ENCODE measurements around the gene ZMYND12.

Gene ZMYND12

DNA sequence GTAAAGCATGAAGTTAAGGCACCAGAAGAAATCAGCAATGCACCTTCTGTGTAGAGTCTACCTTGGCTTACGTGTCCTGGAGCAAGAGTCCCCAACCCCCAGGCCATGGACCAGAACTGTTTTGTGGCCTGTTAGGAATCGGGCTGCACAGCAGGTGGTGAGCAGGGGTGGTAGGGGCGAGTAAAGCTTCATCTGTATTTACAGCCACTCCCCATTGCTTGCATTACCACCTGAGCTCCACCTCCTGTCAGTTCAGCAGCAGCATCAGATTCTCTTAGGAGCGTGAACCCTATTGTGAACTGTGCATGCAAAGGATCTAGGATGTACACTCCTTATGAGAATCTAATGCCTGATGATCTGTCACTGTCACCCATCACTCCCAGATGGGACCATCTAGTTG, 21.5 kb downstream of the ZMYND12 start:
- DNase-seq = no peak

DNA sequence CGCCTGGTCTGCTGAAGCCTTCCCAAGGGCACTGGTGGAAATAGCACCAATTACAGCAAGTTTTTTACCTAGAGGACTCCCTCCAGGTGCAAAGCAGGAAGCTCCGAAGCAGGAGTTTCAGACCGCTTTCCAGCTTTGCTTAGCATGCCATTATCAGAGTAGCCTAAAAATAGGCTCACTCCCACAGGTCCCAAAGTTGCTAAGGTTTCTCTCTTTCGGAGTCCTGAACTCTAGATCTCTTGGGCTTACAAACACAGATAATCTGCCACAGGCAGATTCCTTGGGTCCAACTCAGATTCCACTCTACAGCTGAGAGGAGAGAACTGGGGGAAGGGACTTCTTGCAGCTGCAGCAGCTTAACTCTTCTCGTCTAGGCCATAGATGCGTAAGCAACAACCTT, 22.5 kb downstream of the ZMYND12 start:
- DNase-seq = no peak

DNA sequence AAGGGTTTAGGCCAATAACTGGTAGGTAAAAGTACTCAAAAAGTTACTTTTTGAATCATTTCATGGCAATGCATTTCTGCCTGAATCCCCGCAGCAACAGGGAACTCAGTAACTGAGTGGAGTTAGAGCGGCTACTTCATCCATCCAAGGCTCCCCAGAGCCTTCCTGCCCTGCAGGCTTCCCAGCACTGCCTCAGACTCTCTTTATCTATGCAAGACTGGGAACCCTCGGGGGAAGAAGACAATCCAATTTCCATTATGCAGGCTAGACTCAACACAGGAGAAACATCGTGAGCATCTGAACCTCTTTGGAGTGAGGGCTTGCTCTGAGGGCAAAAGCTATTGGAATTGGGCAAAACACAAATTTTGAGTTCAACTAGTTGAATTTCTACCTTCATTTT, 23.1 kb downstream of the ZMYND12 start:
- DNase-seq = no peak

DNA sequence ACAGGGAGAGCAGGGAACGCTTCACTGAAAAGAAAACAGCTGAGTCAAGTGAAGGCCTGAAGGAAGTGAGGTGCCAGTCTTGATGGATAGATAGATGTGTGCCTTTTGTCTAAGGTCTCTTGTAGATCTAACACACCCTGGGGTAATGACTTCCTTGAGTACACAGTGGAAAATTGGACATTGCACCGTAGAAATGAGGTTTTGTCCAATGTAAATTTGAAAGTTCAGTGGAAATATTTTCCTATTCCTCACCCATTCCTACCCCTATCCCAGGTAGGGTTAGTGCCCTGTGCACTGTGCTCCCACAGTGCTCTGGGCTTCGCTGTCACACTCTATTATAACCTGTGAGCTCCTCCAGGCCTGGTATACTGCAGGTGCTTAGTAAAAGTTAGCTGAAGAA, 24.3 kb downstream of the ZMYND12 start:
- no peak for DNase-seq

DNA sequence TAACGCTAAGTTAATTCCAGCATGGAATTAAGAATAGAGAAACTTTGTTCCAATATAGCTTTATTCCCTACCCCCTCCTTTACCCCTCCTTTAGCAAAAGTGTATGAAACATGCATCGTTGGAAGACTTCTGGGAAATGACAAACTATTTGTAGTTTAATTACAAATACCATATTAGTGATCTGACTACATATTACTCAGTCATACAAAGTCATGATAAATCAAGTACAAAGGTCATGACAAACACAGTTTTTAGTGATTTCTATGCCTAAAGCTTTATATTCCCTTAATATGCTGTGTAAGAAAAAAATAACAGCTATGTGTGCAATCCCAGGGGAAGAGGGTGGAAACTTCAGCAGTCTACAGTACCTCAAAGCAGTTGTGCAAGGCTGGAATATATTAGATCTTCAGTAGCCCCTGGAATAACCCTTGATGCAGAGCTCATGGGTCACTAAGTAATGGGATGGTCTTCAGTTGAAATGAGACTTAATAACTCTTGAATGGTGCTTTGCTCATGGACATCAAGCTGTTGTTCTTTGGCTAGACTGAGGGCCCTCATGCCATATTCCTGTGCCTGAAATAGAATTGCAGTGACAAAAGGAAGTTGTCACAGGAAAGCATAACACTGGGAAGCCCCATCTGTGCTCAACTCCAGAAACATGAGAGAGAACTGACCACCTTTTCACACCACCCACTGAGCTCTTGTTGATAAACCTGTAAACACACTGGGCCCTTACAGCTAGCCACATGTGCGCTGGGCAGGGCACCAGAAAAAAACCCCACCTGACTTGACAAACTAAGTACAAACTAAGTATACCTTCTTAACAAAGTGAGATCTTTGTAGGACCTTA, 25.3 kb downstream of the ZMYND12 start:
- DNase-seq = no peak

DNA sequence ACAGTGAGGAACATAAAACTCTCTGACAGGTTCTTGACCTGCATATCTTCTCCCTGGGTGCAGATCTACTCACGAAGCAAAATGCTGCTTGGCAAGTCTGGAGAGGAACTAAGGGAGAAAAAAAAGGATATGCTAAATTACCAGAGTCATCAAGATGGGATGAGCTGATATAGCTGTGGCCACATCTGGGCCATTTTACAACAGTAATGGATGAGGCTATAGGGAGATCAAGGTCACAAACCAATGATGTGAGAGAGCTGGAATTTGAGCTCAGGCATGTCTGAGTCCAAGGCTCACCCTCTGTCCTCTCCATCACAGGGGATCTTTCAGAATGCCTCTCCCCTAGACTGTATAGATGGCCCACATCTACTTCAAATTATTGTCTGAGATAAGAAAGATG, 26.2 kb downstream of the ZMYND12 start:
- no peak for DNase-seq

DNA sequence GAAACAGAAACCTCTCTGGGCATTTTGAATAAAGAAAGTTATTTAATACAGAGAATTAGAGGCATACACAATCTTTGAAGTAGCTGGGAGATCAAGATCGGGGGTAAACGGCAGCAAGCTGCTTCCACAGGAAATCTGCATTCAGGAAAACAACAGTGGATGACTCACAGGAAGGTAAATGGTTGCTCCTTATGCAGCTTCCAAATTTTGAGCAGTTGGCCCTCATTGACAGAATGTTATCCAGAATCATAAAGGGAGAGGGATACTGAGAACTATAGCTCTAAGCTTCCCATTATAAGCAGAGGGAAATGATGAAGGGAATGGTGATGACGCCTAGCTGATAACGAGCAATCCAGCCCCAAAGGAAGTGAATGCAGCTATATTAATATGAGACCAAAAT, 28.6 kb downstream of the ZMYND12 start:
- no peak for DNase-seq

DNA sequence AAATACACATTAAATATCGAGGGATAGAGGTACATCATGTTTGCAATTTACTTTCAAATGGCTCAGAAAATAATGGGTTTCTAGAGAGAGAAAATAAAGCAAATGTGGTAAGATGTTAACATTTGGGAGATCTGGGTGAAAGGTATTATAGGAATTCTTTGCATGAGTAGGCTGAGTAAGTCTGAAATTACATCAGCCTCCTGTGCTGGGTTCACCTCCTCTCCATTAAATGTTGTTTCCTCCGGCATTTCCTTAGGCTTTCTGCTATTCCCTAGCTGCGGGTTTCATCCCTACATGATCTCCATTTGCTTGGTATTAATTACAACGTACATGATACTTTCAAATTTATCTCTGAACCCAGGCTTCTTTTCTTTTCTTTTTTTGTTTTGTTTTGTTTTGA, 31.6 kb downstream of the ZMYND12 start:
- DNase-seq = no peak

DNA sequence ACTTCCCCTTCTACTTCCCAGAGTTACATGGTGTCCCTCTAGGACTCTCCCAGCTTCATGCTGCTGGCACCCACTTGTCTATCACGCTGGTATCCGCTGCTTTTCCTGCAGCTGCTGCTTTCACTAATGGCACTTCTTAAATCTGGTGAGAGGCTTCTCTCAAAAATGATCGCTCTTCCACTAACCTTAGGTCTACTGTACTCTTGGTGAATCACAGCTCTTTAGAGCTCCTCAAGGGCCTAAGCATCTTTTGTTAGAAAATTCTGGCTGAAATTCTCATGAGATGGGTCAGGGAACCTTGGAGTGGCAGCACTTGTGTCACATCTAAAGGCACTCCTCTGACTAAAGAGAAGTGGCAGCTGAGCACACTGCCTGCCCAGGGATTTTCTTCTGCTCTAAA, 32.1 kb downstream of the ZMYND12 start:
- DNase-seq = no peak

DNA sequence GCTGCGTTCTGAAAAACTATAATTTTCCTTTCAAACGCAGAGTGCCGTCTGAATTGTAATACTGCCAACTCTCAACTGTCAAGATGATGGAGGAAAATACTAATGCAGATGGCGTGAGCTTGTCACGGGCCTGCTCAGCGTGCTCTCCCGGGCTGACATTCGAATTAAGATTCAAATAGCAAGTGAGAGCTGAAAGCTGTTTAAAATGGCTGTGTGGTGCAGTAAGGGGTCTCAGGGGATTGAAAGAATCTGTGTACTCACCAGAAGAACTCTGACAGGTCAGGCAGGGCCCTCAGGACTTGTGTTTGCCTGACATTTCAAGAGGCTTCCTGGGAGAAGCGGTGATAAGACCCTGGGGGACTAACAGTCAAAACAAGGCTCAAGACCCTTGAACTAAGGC, 33.1 kb downstream of the ZMYND12 start:
- DNase-seq = no peak

DNA sequence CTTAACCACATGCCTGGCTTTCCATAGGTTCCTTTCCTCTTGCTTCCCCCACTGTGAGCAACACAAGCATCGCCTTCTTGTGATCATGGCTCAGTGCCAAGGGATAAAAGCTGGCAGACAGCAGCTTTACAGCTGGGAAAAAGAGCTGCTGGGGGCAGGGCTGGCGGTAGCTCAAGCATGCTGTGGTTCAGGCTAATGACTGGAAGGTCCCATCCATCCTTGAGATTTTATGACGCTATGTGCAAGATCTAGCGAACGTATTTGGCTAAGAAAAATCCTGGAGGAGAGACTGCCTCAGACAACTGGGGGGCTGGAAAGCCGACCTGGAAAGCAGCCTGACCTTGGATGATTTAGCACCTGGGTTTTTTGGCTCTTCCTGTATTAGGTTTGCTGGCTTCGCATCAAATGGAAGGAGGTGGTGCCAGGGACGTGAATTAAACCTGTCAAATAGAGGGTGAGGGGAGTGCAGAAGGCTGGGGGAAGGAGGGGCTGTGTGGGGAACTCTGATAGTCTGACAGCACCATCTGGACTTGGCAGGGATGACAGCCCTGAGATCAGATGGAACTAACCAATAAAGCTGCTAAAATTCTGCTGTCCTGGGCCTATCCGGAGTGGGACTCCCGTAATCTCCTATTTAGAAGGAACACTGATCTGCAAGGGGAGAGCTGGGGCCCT, 34.8 kb downstream of the ZMYND12 start:
- DNase-seq = no peak

DNA sequence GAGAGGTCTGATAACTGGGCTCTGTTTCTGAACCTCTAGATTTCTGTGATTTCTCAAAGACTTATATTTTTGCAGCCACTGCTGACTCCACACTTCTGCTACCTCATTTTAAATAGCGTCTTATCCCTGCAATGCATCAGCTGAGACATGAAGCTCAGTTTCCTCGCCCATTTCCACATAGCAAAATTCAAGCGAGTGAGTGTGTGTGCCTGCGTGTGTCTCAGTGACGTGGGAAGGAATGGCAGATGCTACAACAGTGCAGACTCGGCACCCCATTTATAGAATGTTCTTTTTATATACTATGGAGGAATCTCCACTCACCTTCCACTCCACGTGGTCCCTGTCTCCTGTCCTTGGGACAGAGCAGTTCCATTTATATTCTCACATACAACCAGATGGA, 35.7 kb downstream of the ZMYND12 start:
- DNase-seq = no peak

DNA sequence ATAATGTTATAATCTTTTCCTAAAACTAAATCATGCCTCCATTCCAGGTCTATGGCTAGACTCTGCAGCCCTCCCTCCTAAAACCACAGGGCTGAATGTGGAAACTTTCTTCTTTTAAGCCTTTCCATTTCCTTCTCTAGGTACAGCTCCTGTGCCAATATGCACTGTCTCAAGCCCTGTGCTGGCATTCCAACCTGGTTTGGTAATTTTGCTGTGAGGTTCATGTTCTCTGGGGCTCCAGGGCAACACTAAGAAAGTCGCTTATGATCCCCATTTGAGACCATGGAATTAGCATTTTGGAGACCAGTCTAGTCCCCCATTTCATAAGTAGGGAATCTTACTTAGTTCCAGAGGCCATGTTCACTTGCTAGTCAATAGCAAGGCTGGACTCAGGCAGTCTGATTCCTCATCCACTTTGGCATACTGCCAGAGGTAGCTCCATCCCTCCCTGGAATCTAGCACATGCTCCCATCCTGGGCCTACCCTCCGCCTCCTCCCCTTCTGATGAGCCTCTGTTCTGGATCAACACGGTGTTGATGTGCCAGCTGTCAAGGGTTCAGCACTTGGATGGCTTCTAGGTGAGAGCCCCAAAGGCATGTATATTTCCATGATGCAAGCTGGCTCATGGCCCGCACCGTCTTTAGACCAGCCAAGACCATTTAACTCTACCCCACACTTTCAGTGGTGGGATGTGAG, 36.5 kb downstream of the ZMYND12 start:
- DNase-seq = no peak

DNA sequence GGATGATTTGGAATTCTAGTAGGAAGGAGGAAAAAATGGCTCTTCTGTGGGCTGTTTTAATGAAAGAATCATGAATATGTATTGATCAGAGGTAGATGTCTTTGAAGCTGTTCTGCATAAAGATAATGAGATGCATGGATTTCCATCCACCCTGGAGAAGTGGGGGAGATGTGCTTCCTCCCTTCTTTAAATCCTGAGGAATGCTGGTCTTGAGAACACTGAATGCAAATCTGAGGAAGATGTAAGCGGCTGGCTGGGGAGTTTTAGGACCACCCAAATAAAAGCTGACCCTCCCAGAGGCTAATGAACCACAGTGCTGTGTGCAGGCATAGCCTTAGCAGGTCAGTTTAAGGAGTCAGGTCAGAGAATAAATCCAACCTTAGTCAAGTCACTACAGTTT, 37.3 kb downstream of the ZMYND12 start:
- DNase-seq = no peak

DNA sequence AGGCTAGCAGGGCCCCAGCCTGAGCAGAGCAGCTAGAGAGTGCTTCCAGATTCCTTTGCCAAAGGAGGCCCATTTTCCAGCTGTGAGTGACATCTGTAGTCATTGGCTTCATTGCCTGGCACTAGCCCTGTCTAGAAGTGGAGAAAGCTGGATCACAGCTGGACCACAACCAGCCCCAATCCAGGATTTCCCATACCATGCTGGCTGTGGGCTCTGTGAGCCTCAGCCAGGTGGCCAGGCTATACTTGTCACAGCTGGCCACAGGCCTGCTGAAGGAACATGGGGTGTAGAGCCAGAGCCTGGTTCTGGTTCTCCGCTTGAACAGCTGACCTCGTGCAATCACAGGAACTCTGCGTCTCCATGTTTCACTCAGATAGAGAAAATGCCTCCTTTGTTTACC, 38.7 kb downstream of the ZMYND12 start:
- DNase-seq = no peak

DNA sequence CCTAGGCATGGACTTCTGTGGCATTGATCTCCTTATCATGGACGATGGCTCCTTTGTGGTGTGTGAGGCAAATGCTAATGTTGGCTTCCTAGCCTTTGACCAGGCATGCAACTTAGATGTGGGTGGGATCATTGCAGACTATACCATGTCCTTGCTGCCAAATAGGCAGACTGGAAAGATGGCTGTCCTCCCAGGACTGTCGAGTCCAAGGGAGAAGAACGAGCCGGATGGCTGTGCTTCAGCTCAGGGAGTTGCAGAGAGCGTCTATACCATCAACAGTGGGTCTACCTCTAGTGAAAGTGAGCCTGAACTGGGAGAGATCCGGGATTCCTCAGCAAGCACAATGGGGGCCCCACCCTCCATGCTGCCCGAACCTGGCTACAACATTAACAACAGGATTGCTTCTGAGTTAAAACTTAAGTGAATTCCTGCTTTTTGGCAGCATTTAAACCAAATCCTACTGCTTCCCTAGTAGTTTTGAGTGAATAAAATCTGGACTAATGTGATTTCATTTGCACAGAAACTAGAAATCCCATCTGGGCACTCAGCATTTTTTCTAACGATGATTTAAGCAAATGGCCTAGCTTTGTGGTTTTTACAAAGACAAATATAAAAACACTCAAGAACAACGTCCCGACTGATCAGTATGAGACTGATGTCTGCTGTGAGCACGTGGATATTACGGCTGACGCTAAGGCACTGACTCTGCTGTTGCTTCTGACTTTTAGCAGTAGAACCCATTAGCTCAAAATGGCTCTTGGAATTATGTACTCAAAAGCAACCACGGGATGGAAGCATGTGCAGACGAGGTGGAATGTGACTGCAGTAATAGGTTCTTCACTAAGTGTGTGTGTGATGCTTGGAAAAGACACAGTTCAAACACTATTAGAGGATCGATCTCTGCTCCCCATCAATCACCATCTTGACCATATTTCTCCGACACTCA, 41.0 kb downstream of the ZMYND12 start:
- no peak for DNase-seq

DNA sequence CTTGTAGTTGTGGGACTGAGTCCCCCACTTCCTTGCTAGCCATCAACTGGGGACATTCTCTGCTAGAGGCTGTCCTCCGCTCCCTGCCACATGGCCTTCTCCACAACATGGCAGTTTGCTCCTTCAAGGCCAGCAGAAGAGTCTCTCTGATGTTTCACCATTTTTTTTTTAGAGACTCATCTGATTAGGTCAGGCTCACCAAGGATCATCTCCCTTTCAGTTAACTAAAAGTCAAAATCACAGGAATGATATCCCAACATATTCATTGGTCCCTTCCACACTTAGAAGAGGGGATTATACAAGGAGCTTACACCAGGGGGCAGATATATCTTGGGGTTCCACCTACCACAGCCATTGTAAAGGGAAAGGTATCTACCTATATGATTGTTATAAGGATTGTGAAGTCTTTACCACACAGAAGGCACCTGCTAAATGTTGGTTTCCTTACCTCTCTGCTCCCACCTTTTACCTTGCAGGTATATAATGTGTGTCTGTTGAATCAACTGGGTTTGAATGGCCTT, 51.9 kb downstream of the ZMYND12 start:
- no peak for DNase-seq

DNA sequence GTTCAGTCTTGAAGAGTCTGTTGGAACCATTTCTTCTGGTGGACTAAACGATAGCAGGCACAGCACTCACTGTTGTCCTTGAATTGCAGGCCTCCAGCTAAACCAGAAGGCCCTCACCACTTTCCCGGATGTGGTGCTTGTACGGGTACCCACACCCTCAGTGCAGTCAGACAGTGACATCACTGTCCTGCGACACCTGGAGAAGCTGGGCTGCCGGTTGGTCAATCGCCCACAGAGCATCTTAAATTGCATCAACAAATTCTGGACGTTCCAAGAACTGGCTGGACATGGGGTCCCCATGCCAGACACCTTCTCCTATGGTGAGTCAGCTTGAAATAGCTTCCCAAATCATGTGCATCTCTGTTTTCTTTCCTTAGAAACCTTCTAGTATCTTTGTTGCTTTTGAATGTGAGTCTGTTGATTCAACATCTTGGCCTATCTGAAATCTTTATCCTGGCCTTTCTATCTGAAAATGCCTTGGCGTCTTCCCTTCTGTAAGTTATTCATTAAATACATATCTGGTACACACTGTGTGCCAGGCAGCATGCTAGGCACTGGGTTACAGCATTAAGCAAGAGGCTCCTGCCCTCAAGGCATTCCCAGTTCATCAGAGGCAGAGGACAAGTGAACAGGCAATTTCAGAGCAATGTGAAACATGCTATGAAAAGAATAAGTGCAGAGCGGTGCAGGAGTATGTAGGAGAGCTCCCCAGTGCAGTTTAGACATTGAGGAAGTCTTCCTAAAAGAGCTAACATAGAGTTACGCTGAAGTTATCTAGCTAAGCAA, 56.3 kb downstream of the ZMYND12 start:
- DNase-seq = no peak

DNA sequence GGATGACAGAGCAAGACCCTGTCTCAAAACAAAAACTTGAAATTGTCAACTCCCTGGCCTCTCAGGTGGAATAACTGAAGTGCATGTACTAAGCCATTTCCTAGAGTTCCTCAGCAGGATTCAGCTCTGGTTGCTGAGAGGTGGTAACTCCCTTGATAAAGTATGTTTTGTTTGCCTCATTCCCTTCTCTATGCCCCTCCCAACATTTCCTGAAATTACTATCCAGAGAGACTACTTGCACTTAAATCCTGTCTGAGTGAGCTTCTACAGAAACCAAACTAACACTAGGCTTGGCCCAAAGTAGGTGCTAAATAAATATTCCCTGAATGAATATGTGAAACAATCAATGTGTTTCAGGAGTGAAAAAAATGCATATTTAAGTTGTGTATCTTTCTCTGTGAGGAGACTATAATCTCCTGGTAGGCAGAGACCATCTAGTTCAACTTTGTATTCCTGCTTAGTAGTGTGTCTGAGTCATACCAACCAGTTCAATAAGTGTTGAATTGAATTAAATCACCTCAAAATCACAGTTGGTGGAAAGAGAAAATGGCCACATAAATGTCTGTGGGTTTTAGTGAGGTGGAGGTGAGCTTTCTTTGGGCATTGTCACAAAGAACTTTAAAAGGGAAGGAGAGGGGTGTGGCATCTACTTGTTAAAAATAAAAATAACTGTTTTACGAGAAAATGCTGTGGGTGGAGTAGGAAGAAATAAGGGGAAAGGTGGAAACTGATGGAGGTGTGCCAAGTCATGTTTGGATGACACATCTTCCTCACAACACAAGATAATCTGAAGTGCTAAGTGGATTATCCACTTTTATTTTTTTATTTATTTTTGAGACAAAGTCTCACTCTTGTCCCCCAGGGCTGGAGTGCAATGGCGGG, 62.6 kb downstream of the ZMYND12 start:
- DNase-seq = peak; percentile 6

DNA sequence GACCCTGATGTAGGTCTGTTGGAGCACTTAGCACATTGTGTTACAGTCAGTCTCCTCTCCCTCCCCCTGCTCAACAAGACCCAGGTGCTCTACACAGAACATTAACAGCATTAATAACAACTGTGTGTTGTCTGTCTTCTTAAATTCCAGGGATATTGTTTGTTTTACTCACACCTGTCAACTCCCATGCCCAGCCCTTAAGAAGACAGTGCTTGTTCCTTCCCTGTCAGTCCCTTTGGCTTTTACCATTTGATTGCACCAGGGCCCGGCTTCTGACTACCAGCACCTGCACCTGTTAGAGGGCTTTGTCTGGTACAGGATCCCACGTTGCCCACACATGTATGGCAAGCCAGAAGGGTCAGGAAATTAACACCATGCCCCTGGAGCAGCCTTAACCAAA, 63.6 kb downstream of the ZMYND12 start:
- no peak for DNase-seq

DNA sequence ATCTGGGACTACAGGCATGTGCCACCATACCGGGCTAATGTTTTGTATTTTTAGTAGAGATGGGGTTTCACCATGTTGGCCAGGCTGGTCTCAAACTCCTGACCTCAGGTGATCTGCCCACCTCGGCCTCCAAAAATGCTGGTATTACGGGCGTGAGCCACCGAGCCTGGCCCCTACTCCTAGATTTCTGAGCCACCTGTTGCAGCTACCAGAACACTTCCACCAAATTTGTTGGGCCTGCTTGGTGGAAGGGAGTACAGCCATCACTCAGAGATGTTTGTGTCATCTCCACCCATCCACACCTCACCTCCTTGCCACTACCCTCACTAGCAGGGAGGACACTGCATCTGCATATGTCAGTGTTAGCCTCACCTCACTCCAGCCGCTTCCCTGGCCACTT, 69.8 kb downstream of the ZMYND12 start:
- no peak for DNase-seq

Measured in stimulated activated CD4-positive, alpha-beta T cell treated with anti-CD3 and anti-CD28 coated beads, Interleukin-15, amount 100 ng/mL, for 24 hours (primary cell).